GM19193 (cell line): ENCODE data around the gene SHPK.

Experiments
- POLR2A ChIP-seq: IDR thresholded peaks from 4 replicates; pipeline ENCODE4 v1.6.1; 2011; ENCODE audit not compliant: insufficient read depth, insufficient read length; ENCODE audit errors: extremely low read depth

The SHPK gene

GRCh38 chr17:3647769-3648555 lies 11.9 kb upstream of the SHPK start:
- no peak for TF ChIP-seq POLR2A

DNA sequence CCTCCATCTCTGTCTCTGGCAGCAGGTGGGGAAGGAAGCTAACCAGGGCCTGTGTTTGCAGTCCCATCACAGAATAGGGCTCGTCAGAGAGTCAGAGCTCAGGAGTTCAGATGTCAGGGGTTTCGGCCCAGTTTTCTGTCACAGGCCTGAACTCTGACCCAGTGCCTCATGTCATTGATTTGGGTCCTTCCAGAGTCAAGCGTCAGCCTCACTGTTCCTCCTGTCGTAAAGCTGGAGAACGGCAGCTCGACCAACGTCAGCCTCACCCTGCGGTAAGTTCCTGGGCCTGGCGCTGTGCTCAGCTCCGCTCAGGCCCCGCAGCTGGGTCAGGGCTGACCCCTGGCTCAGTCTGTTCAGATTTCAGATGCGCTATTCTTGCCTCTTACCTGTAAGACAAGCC lies 11.2 kb upstream of the SHPK start:
- no peak for TF ChIP-seq POLR2A

DNA sequence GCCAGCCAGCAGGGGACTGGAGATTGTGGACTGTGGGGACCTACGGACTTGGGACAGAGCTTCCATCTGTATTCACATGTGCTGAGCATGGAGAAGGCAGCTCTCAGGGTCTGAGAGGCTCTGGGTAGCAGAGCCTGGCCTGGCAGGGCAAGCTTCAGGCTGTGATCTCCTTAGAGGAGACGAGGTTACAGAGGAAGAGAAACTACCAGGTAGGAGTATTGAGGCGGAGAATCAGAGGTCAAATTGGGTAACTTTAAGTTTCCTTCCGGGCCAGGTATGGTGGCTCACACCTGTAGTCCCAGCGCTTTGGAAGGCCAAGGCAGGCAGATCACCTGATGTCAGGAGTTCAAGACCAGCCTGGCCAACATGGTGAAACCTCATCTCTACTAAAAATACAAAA lies 9.3 kb upstream of the SHPK start:
- no peak for TF ChIP-seq POLR2A

DNA sequence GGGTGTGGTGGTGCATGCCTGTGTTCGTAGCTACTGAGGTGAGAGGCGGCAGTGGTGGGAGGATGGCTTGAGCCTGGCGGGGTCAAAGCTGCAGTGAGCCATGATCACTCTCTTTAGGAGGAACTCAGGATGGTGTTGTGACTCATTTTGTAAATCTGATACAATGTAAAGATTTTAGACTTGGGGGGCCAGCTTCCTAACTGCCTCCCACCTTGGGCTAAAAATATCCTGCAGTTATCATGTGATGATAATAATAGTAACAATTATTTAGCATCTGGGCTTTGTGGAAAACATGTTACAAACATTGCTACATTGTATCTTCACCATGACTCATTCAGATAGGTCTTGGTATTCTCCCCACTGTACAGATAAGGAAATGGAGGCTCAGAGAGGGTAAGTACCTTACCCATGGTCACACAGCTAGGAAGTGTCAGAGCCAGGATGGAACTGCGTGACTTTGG lies 7.9 kb upstream of the SHPK start:
- TF ChIP-seq POLR2A: no peak

DNA sequence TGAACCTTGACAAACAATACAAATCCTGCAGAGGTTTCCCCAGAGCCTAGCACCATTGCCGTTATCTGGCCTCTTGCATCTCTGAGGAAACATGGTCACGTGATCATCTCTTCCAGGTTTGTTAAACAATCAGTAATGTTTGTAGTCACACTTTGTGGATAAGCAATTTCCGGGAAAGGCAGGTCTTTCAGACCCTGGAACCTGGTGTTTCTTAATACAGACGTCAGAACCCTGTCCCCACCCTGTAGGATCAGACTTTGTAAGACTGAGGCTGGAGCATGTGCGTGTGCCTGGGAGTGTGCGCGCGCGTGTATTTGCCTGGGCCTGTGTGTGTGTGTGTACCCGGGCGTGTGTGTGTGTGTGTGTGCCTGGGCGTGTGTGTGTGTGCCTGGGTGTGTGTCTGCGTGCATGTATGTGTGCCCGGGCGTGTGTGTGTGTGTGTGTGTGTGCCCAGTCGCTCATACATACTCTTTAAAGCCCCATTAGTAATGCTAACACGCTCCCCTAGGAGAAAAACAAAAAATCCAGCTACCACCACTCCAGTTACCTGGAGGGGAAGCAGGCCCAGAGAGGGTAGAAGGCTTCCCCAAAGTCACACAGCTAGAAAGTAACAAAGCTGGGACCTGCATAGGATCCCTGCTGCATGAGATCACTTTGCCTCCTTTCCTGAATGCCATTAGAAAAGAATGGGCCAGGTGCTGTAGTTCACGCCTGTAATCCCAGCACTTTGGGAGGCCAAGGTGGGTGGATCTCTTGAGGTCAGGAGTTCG lies 5.9 kb upstream of the SHPK start:
- TF ChIP-seq POLR2A: no peak

- TF ChIP-seq POLR2A: no peak
Measured at GRCh38 chr17:3641014-3641413, 5.0 kb upstream of the SHPK start.

- TF ChIP-seq POLR2A: no peak
Measured at GRCh38 chr17:3639981-3640596, 4.0 kb upstream of the SHPK start.

GRCh38 chr17:3636908-3637373 lies 891 bp upstream of the SHPK start:
- TF ChIP-seq POLR2A: no peak

DNA sequence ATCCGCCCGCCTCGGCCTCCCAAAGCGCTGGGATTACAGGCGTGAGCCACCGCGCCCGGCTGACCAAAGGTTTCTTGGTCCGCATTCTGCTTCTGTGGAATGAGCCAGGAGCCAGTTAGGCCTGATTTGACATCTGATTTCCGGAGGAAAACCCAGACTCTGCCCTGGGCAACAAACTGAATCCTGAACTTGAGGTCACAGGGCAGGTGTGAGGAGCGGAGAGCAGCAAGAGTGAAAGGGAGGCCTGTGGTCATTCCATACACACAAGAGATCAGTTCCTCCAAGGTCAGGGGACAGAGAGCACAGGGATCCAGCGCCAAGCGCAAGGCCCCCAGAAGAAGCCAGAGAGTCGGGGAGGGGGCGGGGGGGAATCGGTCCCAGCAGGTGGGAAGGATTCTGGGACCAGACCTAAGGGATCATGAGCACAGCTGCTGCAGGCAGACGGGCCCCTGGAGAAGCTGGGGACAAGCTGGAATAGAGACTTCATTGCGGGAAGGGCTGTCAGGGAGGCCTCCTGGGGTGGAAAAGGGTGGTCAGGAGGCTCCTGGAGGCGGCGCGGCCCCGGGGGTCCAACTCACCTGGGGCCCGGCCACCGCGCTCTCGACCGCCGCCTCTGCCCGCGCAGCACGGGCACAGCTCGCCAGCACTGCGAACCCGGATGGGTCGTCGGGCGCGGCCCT lies 436 bp downstream of the SHPK start:
- no peak for TF ChIP-seq POLR2A

DNA sequence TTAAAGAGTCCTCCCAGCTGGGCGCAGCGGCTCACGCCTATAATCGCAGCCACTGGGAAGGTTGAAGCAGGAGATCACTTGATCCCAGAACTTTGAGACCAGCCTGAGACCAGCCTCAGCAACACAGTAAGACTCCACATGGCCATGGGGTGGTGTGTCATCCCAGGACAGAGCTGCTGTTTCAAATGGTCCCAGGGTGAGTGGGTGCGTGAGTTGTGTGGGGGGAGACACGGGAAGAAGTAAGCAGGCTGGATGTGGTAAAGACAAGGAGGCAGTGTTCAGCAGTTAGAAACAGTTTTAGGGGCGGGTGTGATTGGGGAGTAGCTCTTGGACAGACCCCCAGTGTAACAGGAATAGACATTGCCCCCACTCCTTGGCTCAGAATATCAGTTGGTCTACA lies 3.8 kb downstream of the SHPK start:
- no peak for TF ChIP-seq POLR2A

DNA sequence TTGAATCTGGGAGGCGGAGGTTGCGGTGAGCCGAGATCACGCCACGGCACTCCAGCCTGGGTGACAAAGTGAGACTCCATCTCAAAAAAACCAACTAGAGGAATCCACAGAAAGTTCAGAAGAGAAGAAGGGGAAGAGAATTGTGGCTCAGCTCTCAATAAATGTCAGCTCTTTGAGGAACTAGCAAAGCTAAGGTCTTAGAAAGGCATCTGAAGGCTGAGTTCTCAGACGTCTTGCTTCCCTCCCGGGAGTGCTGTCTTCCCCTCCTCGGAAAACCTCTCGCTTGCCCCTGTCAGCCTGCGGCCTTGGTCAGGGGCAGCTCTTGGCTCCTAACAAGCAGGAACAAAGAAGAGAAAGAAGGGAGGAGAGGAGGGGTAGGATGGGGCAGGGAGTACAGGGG lies 5.3 kb downstream of the SHPK start:
- no peak for TF ChIP-seq POLR2A

DNA sequence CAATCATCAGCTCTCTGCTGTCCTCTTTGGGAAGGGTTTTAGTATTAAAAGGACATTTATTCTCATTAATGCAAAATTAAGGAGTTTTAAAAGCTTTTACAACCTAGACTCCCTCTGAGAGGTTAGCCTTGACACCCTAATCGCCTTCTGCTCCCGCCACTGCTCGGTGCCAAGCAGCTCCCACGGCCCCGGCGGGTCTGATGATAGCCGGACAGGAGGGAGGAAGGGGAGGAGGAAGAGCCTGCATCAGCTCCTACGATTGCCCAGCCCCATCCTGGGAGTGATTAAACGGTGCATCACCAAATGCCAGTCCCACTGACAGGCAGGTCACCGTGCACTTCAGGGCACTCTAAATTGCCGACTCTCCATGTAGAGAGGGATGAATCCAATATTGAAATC lies 8.3 kb downstream of the SHPK start:
- TF ChIP-seq POLR2A: no peak

DNA sequence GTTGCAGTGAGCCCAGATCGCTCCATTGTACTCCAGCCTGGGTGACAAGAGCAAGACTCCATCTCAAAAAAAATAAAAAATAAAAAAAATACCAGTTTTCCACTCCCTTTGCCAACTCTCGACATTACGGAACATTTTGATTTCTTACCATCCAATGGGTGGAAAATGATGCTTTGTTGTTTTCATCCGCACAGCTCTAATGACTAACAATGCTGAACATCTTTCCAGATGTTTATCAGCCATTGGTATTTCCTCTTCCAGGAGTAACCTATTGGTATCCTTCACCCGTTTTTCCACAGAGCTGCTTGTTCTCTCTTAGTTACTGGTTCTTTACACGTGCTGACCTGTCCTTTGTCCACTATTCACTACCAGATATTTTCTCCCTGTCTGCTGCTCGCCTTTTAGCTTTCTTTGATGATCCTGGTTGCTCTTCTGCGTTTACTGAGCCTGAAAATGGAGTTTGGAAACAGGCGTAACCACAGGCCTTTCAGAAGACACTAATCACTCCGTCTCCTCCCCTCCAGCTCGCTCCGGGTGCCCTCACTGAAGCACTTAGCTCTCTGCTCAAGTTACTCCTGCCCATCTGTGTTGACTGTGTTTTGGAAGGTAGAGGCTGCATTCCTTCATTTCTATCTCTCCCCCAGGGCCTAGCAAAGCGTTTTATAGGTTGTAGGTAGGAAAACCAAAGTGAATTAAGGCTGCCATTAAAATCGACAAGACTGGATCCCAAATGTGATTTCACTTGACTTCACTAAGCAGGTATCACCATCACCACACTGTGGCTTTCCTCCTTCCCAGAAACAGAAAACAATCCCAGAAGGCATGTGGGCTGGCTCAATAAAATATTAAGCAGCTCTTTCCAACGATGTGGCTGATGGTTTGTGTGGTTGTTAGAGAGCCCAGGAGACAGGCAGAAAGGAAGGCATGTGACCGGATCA lies 8.9 kb downstream of the SHPK start:
- no peak for TF ChIP-seq POLR2A
